Ectodermal cell (in vitro differentiated cells): Measurements from ENCODE around the gene CPLX3.

ENCODE experiments used
- H3K27ac ChIP-seq: 2 replicates; pipeline ENCODE4 v1.7.0; 2013; ENCODE audit warnings: mild to moderate bottlenecking, low read depth, low read length; ENCODE audit not compliant: insufficient read depth, poor library complexity, severe bottlenecking
- H3K27me3 ChIP-seq: 2 replicates; pipeline ENCODE4 v1.7.0; 2013; ENCODE audit warnings: mild to moderate bottlenecking, low read length; ENCODE audit not compliant: insufficient read depth, control insufficient read depth, poor library complexity, severe bottlenecking
- H3K36me3 ChIP-seq: one replicate; pipeline ENCODE4 v1.7.0; 2013; ENCODE audit warnings: low read length; ENCODE audit not compliant: control insufficient read depth, insufficient read depth
- H3K4me1 ChIP-seq: one replicate; pipeline ENCODE4 v1.7.0; 2013; ENCODE audit warnings: low read length; ENCODE audit not compliant: control insufficient read depth, insufficient read depth
- H3K4me3 ChIP-seq: 2 replicates; pipeline ENCODE4 v1.7.0; 2013; ENCODE audit warnings: low read depth, low read length, control low read depth; ENCODE audit not compliant: insufficient read depth
- H3K9me3 ChIP-seq: 2 replicates; pipeline ENCODE4 v1.7.0; 2013; ENCODE audit warnings: mild to moderate bottlenecking, low read length, moderate library complexity; ENCODE audit not compliant: control insufficient read depth
- WGBS, 2 experiments: methylation state at CpG; one replicate each; pipeline ENCODE4 v1.1.7; 2013; ENCODE audit warnings: missing lambda C conversion rate in 2 of 2; 5-methylcytosine and 5-hydroxymethylcytosine counted together

CPLX3 gene

GRCh38 chr15:74829486-74829885 lies 3.1 kb downstream of the CPLX3 start:
- H3K27ac ChIP-seq, result no peak overlapping the region
- H3K9me3 ChIP-seq, result no peaks in the 10 kb centered on the region
- no peak overlapping the region for H3K4me3 ChIP-seq
- no peaks in the 10 kb centered on the region for H3K4me1 ChIP-seq
- peaks cover 43% of the 10 kb centered on the region for H3K27me3 ChIP-seq
- 81 to 85% methylated on average over 2 to 3 of the region's 3 CpGs for WGBS, 2 experiments
- H3K36me3 ChIP-seq, result no peaks in the 10 kb centered on the region

- H3K36me3 ChIP-seq, result no peaks in the 10 kb centered on the region
- no peaks in the 10 kb centered on the region for H3K9me3 ChIP-seq
- no peak overlapping the region for H3K4me3 ChIP-seq
- H3K27ac ChIP-seq, result no peak overlapping the region
- WGBS, 2 experiments, result 89 to 92% methylated on average over 6 of the region's 6 CpGs
- H3K27me3 ChIP-seq, result peaks cover 42% of the 10 kb centered on the region
- no peaks in the 10 kb centered on the region for H3K4me1 ChIP-seq
These were observed 3.6 kb downstream of the CPLX3 start for GRCh38 chr15:74829991-74830390.

- H3K4me3 ChIP-seq, result no peak overlapping the region
These were observed 4.4 kb downstream of the CPLX3 start for GRCh38 chr15:74830868-74831267.

GRCh38 chr15:74831813-74832495 lies 5.5 kb downstream of the CPLX3 start:
- WGBS, 2 experiments, result 79 to 81% methylated on average over 15 of the region's 15 CpGs
- Histone ChIP-seq H3K9me3 (no peaks in the 10 kb centered on the region), H3K4me1 (no peaks in the 10 kb centered on the region), H3K27me3 (peaks cover 24% of the 10 kb centered on the region), H3K4me3 (no peak overlapping the region), H3K36me3 (no peaks in the 10 kb centered on the region), H3K27ac (no peak overlapping the region)

More at GRCh38 chr15:74830868-74831267, 4.4 kb downstream of the CPLX3 start:
- H3K36me3 ChIP-seq, result no peaks in the 10 kb centered on the region
- no peaks in the 10 kb centered on the region for H3K4me1 ChIP-seq
- peaks cover 33% of the 10 kb centered on the region for H3K27me3 ChIP-seq
- H3K9me3 ChIP-seq, result no peaks in the 10 kb centered on the region
- no peak overlapping the region for H3K27ac ChIP-seq
- 92 to 94% methylated on average over 5 of the region's 5 CpGs for WGBS, 2 experiments

- Histone ChIP-seq H3K27ac (no peak overlapping the region), H3K9me3 (no peaks in the 10 kb centered on the region), H3K4me1 (no peaks in the 10 kb centered on the region), H3K36me3 (no peaks in the 10 kb centered on the region), H3K4me3 (no peak overlapping the region), H3K27me3 (peaks cover 15% of the 10 kb centered on the region)
- WGBS, 2 experiments, result 91% methylated on average over 4 of the region's 4 CpGs
These were observed 6.4 kb downstream of the CPLX3 start for GRCh38 chr15:74832826-74833225.

- 94% methylated on average over 12 of the region's 12 CpGs for WGBS, 2 experiments
- no peaks in the 10 kb centered on the region for H3K36me3 ChIP-seq
- peaks cover 8% of the 10 kb centered on the region for H3K27me3 ChIP-seq
- no peaks in the 10 kb centered on the region for H3K4me1 ChIP-seq
- H3K9me3 ChIP-seq, result no peaks in the 10 kb centered on the region
- no peak overlapping the region for H3K27ac ChIP-seq
- H3K4me3 ChIP-seq, result no peak overlapping the region
These were observed 7.1 kb downstream of the CPLX3 start for GRCh38 chr15:74833376-74834107.

- no peaks in the 10 kb centered on the region for H3K36me3 ChIP-seq
- H3K4me1 ChIP-seq, result no peaks in the 10 kb centered on the region
- no peak overlapping the region for H3K4me3 ChIP-seq
- 47 to 53% methylated on average over 5 of the region's 5 CpGs for WGBS, 2 experiments
- H3K27ac ChIP-seq, result no peak overlapping the region
- no peaks in the 10 kb centered on the region for H3K27me3 ChIP-seq
- H3K9me3 ChIP-seq, result no peaks in the 10 kb centered on the region
These were observed 8.9 kb downstream of the CPLX3 start for GRCh38 chr15:74835312-74835823.

GRCh38 chr15:74836846-74837245 lies 10.4 kb downstream of the CPLX3 start:
- H3K9me3 ChIP-seq, result no peaks in the 10 kb centered on the region
- no peak overlapping the region for H3K27ac ChIP-seq
- H3K4me3 ChIP-seq, result no peak overlapping the region
- peaks cover 3% of the 10 kb centered on the region for H3K4me1 ChIP-seq
- no peaks in the 10 kb centered on the region for H3K36me3 ChIP-seq
- H3K27me3 ChIP-seq, result no peaks in the 10 kb centered on the region
- WGBS, 2 experiments, result 95 to 96% methylated on average over 7 of the region's 7 CpGs

- no peaks in the 10 kb centered on the region for H3K9me3 ChIP-seq
- no peak overlapping the region for H3K4me3 ChIP-seq
- H3K36me3 ChIP-seq, result no peaks in the 10 kb centered on the region
- peaks cover 7% of the 10 kb centered on the region for H3K4me1 ChIP-seq
- H3K27ac ChIP-seq, result no peak overlapping the region
- H3K27me3 ChIP-seq, result no peaks in the 10 kb centered on the region
- WGBS, 2 experiments, result 90 to 92% methylated on average over 14 to 15 of the region's 15 CpGs
These were observed 11.2 kb downstream of the CPLX3 start for GRCh38 chr15:74837482-74838136.

GRCh38 chr15:74838137-74838516 lies 11.7 kb downstream of the CPLX3 start:
- 94% methylated on average over 10 of the region's 10 CpGs for WGBS, 2 experiments
- H3K27me3 ChIP-seq, result no peaks in the 10 kb centered on the region
- no peaks in the 10 kb centered on the region for H3K36me3 ChIP-seq
- no peak overlapping the region for H3K4me3 ChIP-seq
- H3K9me3 ChIP-seq, result no peaks in the 10 kb centered on the region
- no peak overlapping the region for H3K27ac ChIP-seq
- peaks cover 7% of the 10 kb centered on the region for H3K4me1 ChIP-seq
